ENCODE data around the gene MMP7.

GRCh38 chr11:102546427-102546826 lies 15.9 kb upstream of the MMP7 start:
- TF ChIP-seq CTCF (IDR thresholded peaks at IDR 0.05) (no peak), POLR2A (IDR thresholded peaks at IDR 0.05) (no peak)

All from right lobe of liver (tissue), 4 donors.